HUES64 (cell line): ENCODE data around the gene TRIM17.

Source experiments
- H3K27ac ChIP-seq: 2 replicates; pipeline ENCODE4 v1.7.0; 2013; ENCODE audit warnings: low read depth, low read length, inconsistent platforms
- H3K27me3 ChIP-seq: 2 replicates; pipeline ENCODE4 v1.6.1; 2013; ENCODE audit warnings: mild to moderate bottlenecking, low read length; ENCODE audit not compliant: insufficient read depth
- H3K36me3 ChIP-seq: 2 replicates; pipeline ENCODE4 v1.6.1; 2013; ENCODE audit warnings: mild to moderate bottlenecking, low read length; ENCODE audit not compliant: insufficient read depth
- H3K4me1 ChIP-seq: 2 replicates; pipeline ENCODE4 v1.6.1; 2013; ENCODE audit warnings: mild to moderate bottlenecking, low read length, moderate library complexity; ENCODE audit not compliant: insufficient read depth
- H3K4me3 ChIP-seq: 2 replicates; pipeline ENCODE4 v1.5.1; 2013; ENCODE audit warnings: mild to moderate bottlenecking, low read length, moderate library complexity
- H3K9ac ChIP-seq: 2 replicates; pipeline ENCODE4 v1.6.1; 2013; ENCODE audit warnings: mild to moderate bottlenecking, low read depth, low read length
- H3K9me3 ChIP-seq: 2 replicates; pipeline ENCODE4 v1.6.1; 2013; ENCODE audit warnings: low read depth, low read length; ENCODE audit not compliant: insufficient read depth
- WGBS: fragments of 150-250, 120-280 bp; methylation state at CpG from one replicate; pipeline ENCODE4 v1.1.7; 2013; ENCODE audit warnings: missing lambda C conversion rate; 5-methylcytosine and 5-hydroxymethylcytosine counted together

The TRIM17 gene

GRCh38 chr1:228407106-228408040 lies 9.3 kb downstream of the TRIM17 start:
- Histone ChIP-seq H3K4me1 (peaks cover 17% of the 10 kb centered on the region), H3K27ac (peak overlapping the region; percentile 91), H3K36me3 (peaks cover 14% of the 10 kb centered on the region; the same call in 1 of the 2 replicates), H3K9me3 (no peaks in the 10 kb centered on the region), H3K4me3 (peak overlapping the region; percentile 83), H3K27me3 (no peaks in the 10 kb centered on the region; the same call in 1 of the 2 replicates), H3K9ac (peak overlapping the region; percentile 67)
- 5% methylated on average over 28 of the region's 29 CpGs for WGBS

- peak overlapping the region; percentile 95 for H3K9ac ChIP-seq
- no peaks in the 10 kb centered on the region; the same call in 1 of the 2 replicates for H3K27me3 ChIP-seq
- H3K27ac ChIP-seq = no peak overlapping the region
- peaks cover 23% of the 10 kb centered on the region; the same call in 1 of the 2 replicates for H3K36me3 ChIP-seq
- WGBS = under 1% methylated on average over 21 of the region's 21 CpGs
- H3K4me1 ChIP-seq = peaks cover 17% of the 10 kb centered on the region
- peak overlapping the region; percentile 91 for H3K4me3 ChIP-seq
- no peaks in the 10 kb centered on the region for H3K9me3 ChIP-seq
These were observed 10.8 kb downstream of the TRIM17 start for GRCh38 chr1:228405979-228406228.

GRCh38 chr1:228405200-228405978 lies 11.3 kb downstream of the TRIM17 start:
- Histone ChIP-seq H3K36me3 (peaks cover 27% of the 10 kb centered on the region), H3K9me3 (no peaks in the 10 kb centered on the region), H3K27me3 (no peaks in the 10 kb centered on the region; the same call in 1 of the 2 replicates), H3K4me3 (peak overlapping the region; percentile 91), H3K27ac (no peak overlapping the region), H3K4me1 (peaks cover 17% of the 10 kb centered on the region), H3K9ac (peak overlapping the region; percentile 95)
- 14% methylated on average over 11 of the region's 11 CpGs for WGBS

- peaks cover 17% of the 10 kb centered on the region for H3K4me1 ChIP-seq
- no peaks in the 10 kb centered on the region; the same call in 1 of the 2 replicates for H3K27me3 ChIP-seq
- H3K4me3 ChIP-seq = peak overlapping the region; percentile 91; the same call in 1 of the 2 replicates
- 95% methylated on average over 3 of the region's 3 CpGs for WGBS
- no peak overlapping the region for H3K9ac ChIP-seq
- H3K9me3 ChIP-seq = no peaks in the 10 kb centered on the region
- peaks cover 38% of the 10 kb centered on the region for H3K36me3 ChIP-seq
- H3K27ac ChIP-seq = no peak overlapping the region
These were observed 12.4 kb downstream of the TRIM17 start for GRCh38 chr1:228404107-228404720.

GRCh38 chr1:228403231-228403631 lies 13.4 kb downstream of the TRIM17 start:
- Histone ChIP-seq H3K9me3 (no peaks in the 10 kb centered on the region), H3K27me3 (no peaks in the 10 kb centered on the region), H3K27ac (no peak overlapping the region), H3K9ac (no peak overlapping the region), H3K4me1 (peaks cover 16% of the 10 kb centered on the region), H3K4me3 (no peak overlapping the region), H3K36me3 (peaks cover 48% of the 10 kb centered on the region)
- WGBS = 93% methylated on average over 9 of the region's 9 CpGs

GRCh38 chr1:228402641-228403025 lies 14.0 kb downstream of the TRIM17 start:
- H3K27ac ChIP-seq = no peak overlapping the region
- no peaks in the 10 kb centered on the region for H3K9me3 ChIP-seq
- H3K4me1 ChIP-seq = peaks cover 10% of the 10 kb centered on the region
- no peak overlapping the region for H3K9ac ChIP-seq
- WGBS = 89% methylated on average over 5 of the region's 5 CpGs
- H3K27me3 ChIP-seq = no peaks in the 10 kb centered on the region
- H3K4me3 ChIP-seq = no peak overlapping the region
- peaks cover 54% of the 10 kb centered on the region for H3K36me3 ChIP-seq

GRCh38 chr1:228401782-228402640 lies 14.7 kb downstream of the TRIM17 start:
- no peak overlapping the region for H3K9ac ChIP-seq
- H3K36me3 ChIP-seq = peaks cover 59% of the 10 kb centered on the region
- no peak overlapping the region for H3K27ac ChIP-seq
- H3K9me3 ChIP-seq = no peaks in the 10 kb centered on the region
- no peaks in the 10 kb centered on the region for H3K27me3 ChIP-seq
- 91% methylated on average over 14 of the region's 14 CpGs for WGBS
- no peak overlapping the region for H3K4me3 ChIP-seq
- H3K4me1 ChIP-seq = peaks cover 8% of the 10 kb centered on the region

GRCh38 chr1:228400692-228401454 lies 15.8 kb downstream of the TRIM17 start:
- Histone ChIP-seq H3K4me1 (peaks cover 8% of the 10 kb centered on the region), H3K27ac (no peak overlapping the region), H3K4me3 (no peak overlapping the region), H3K9me3 (no peaks in the 10 kb centered on the region), H3K27me3 (no peaks in the 10 kb centered on the region), H3K9ac (no peak overlapping the region), H3K36me3 (peaks cover 70% of the 10 kb centered on the region)
- WGBS = 96% methylated on average over 19 of the region's 19 CpGs

- Histone ChIP-seq H3K4me3 (no peak overlapping the region), H3K9ac (no peak overlapping the region), H3K4me1 (peaks cover 8% of the 10 kb centered on the region), H3K9me3 (no peaks in the 10 kb centered on the region), H3K36me3 (peaks cover 76% of the 10 kb centered on the region), H3K27me3 (no peaks in the 10 kb centered on the region), H3K27ac (no peak overlapping the region)
- WGBS = 95% methylated on average over 11 of the region's 11 CpGs
These were observed 16.4 kb downstream of the TRIM17 start for GRCh38 chr1:228400237-228400651.
